IMR-90 (cell line): ENCODE data around the gene RPN2. TPM values are rescaled to one million over a fixed set of nuclear protein-coding genes. Genes with fewer than 3 reads are reported as not detected.
A peak's percentile ranks its signal among the peaks of the same experiment; 100 is the strongest.

Experiments
- ATAC-seq: fragments of 200-7000 bp; cut with Tn5 transposase; 2 replicates; pipeline ENCODE4 v1.9.1; 2020; ENCODE audit warnings: low read depth, mild to moderate bottlenecking, moderate library complexity
- BruUV-seq: library from RNA; stranded (reverse); fragments of 400-500 nt; replicated peaks from 2 replicates; lab custom pipeline; 2021; lab: Mats Ljungman, UMichigan
- CTCF ChIA-PET: fragments of 300-600 bp; formaldehyde crosslinking; extraction: SDS; loops from one replicate; lab custom pipeline; 2021; ENCODE audit warnings: antibody characterized with exemption; lab: Yijun Ruan, JAX
- POLR2A ChIA-PET: fragments of 300-600 bp; sonication (Branson Sonifier 250); formaldehyde crosslinking; loops from one replicate; lab custom pipeline; 2022; ENCODE audit warnings: antibody characterized with exemption; ENCODE audit not compliant: unreplicated experiment; lab: Charles Lee
- DNase-seq: peaks from one replicate; pipeline ENCODE4 v3.0.0; 2013
- H2AFZ ChIP-seq: replicated peaks from 2 replicates; pipeline ENCODE3; 2013; ENCODE audit warnings: low read length, mild to moderate bottlenecking; ENCODE audit not compliant: poor library complexity
- H2AK5ac ChIP-seq: 2 replicates; pipeline ENCODE4 v1.6.1; 2013; ENCODE audit warnings: low read depth, low read length, inconsistent platforms
- H2AK9ac ChIP-seq: replicated peaks from 2 replicates; pipeline ENCODE3; 2013; ENCODE audit warnings: mild to moderate bottlenecking, low read depth, low read length, moderate library complexity; ENCODE audit not compliant: poor library complexity
- H2BK120ac ChIP-seq: 2 replicates; pipeline ENCODE4 v1.6.1; 2013; ENCODE audit warnings: low read depth, low read length, inconsistent platforms
- H2BK15ac ChIP-seq: 3 replicates; pipeline ENCODE4 v1.6.1; 2013; ENCODE audit warnings: low read depth, low read length, inconsistent platforms
- H2BK20ac ChIP-seq: 2 replicates; pipeline ENCODE4 v1.6.1; 2013; ENCODE audit warnings: low read depth, mild to moderate bottlenecking, inconsistent platforms, low read length, moderate library complexity
- H2BK5ac ChIP-seq: 2 replicates; pipeline ENCODE4 v1.6.1; 2013; ENCODE audit warnings: mild to moderate bottlenecking, low read depth, low read length, inconsistent platforms; ENCODE audit not compliant: poor library complexity, severe bottlenecking
- H3K14ac ChIP-seq: replicated peaks from 2 replicates; pipeline ENCODE4 v1.6.1; 2013; ENCODE audit warnings: low read depth, low read length, inconsistent platforms
- H3K18ac ChIP-seq: 2 replicates; pipeline ENCODE4 v1.6.1; 2013; ENCODE audit warnings: low read depth, low read length, control low read depth
- H3K23ac ChIP-seq: 2 replicates; pipeline ENCODE4 v1.6.1; 2013; ENCODE audit warnings: low read depth, low read length, inconsistent platforms
- H3K27ac ChIP-seq: 2 replicates; pipeline ENCODE4 v1.5.1; 2013; ENCODE audit warnings: mild to moderate bottlenecking, control low read depth, low read length; ENCODE audit not compliant: insufficient read depth
- H3K27me3 ChIP-seq: 2 replicates; pipeline ENCODE4 v1.6.1; 2013; ENCODE audit warnings: low read length; ENCODE audit not compliant: control insufficient read depth, insufficient read depth
- H3K36me3 ChIP-seq: 2 replicates; pipeline ENCODE4 v1.6.1; 2013; ENCODE audit warnings: low read length, mixed read lengths; ENCODE audit not compliant: control insufficient read depth, insufficient read depth
- H3K4ac ChIP-seq: 2 replicates; pipeline ENCODE4 v1.6.1; 2013; ENCODE audit warnings: low read depth, low read length, inconsistent platforms
- H3K4me1 ChIP-seq: 2 replicates; pipeline ENCODE4 v1.6.1; 2013; ENCODE audit warnings: low read length, mixed read lengths; ENCODE audit not compliant: control insufficient read depth, insufficient read depth
- H3K4me2 ChIP-seq: 2 replicates; pipeline ENCODE4 v1.6.1; 2013; ENCODE audit warnings: low read depth, mild to moderate bottlenecking, control low read depth, low read length, moderate library complexity
- H3K4me3 ChIP-seq: 2 replicates; pipeline ENCODE4 v1.5.1; 2013; ENCODE audit warnings: low read depth, mild to moderate bottlenecking, control low read depth, low read length, moderate library complexity; ENCODE audit not compliant: insufficient read depth
- H3K56ac ChIP-seq: 2 replicates; pipeline ENCODE4 v1.6.1; 2013; ENCODE audit warnings: low read length, inconsistent platforms; ENCODE audit not compliant: insufficient read depth; ENCODE audit errors: extremely low read depth
- H3K79me1 ChIP-seq, 2 experiments: 2 replicates each; pipeline ENCODE4 v1.6.1; 2013; ENCODE audit warnings: low read length in 2 of 2, inconsistent platforms in 1 of 2, low read depth in 1 of 2
- H3K9ac ChIP-seq: 2 replicates; pipeline ENCODE4 v1.6.1; 2013; ENCODE audit warnings: low read depth, low read length, control low read depth
- H3K9me1 ChIP-seq: 2 replicates; pipeline ENCODE4 v1.6.1; 2013; ENCODE audit warnings: low read length, inconsistent platforms; ENCODE audit not compliant: insufficient read depth
- H3K9me3 ChIP-seq: 2 replicates; pipeline ENCODE4 v1.6.1; 2013; ENCODE audit warnings: low read length; ENCODE audit not compliant: control insufficient read depth, insufficient read depth
- H4K20me1 ChIP-seq: 2 replicates; pipeline ENCODE4 v1.6.1; 2013; ENCODE audit warnings: low read length, inconsistent platforms; ENCODE audit not compliant: insufficient read depth
- H4K5ac ChIP-seq: 2 replicates; pipeline ENCODE4 v1.6.1; 2013; ENCODE audit warnings: mild to moderate bottlenecking, low read depth, low read length, control low read depth
- H4K8ac ChIP-seq, 2 experiments: 2 replicates each; pipeline ENCODE4 v1.6.1; 2013; ENCODE audit warnings: low read depth in 2 of 2, low read length in 2 of 2, control low read depth in 1 of 2, inconsistent platforms in 1 of 2
- H4K91ac ChIP-seq: 2 replicates; pipeline ENCODE4 v1.6.1; 2013; ENCODE audit warnings: low read depth, low read length, inconsistent platforms; ENCODE audit not compliant: insufficient read depth
- BHLHE40 ChIP-seq: fragments of 150-350 bp; IDR thresholded peaks from 2 replicates; pipeline ENCODE4 v1.6.1; 2016; ENCODE audit warnings: mild to moderate bottlenecking, low read depth, low read length
- CHD1 ChIP-seq: IDR thresholded peaks from 2 replicates; pipeline ENCODE4 v1.6.1; 2012; ENCODE audit warnings: low read depth, low read length, improper control_type of control experiment
- FOS ChIP-seq: fragments of 150-350 bp; IDR thresholded peaks from 2 replicates; pipeline ENCODE4 v1.6.1; 2016; ENCODE audit warnings: low read depth, low read length
- MAFK ChIP-seq: IDR thresholded peaks from 2 replicates; pipeline ENCODE4 v1.6.1; 2012; ENCODE audit warnings: low read depth, low read length, improper control_type of control experiment
- MXI1 ChIP-seq: IDR thresholded peaks from 2 replicates; pipeline ENCODE4 v1.6.1; 2012; ENCODE audit warnings: low read depth, mild to moderate bottlenecking, low read length, moderate library complexity, borderline replicate concordance
- RFX5 ChIP-seq: IDR thresholded peaks from 2 replicates; pipeline ENCODE4 v1.8.0; 2012; ENCODE audit warnings: low read depth, mild to moderate bottlenecking, low read length, moderate library complexity
- USF2 ChIP-seq: fragments of 150-350 bp; IDR thresholded peaks from 2 replicates; pipeline ENCODE4 v1.6.1; 2017; ENCODE audit warnings: mild to moderate bottlenecking, antibody characterized with exemption, low read length, low read depth
- WGBS, 2 experiments: methylation state at CpG; one replicate each; pipeline versions ENCODE4 v1.1.5 to v1.1.7; 2013; ENCODE audit warnings: missing lambda C conversion rate in 2 of 2; ENCODE audit not compliant: insufficient read length in 1 of 2; ENCODE audit errors: extremely low coverage in 2 of 2; 5-methylcytosine and 5-hydroxymethylcytosine counted together
- dilution Hi-C: fragments of 300-500 bp; cut with HindIII; formaldehyde crosslinking; loops from one replicate; pipeline ENCODE4 v1.14.3; 2018; ENCODE audit warnings: low sequenced_read_pairs; ENCODE audit not compliant: unreplicated experiment
- in situ Hi-C: fragments of 300-500 bp; cut with MboI; formaldehyde crosslinking; loops from 3 replicates; pipeline ENCODE4 v1.14.3; 2019; ENCODE audit warnings: low sequenced_read_pairs, inconsistent platforms, mixed read lengths
- intact Hi-C: fragments of 100-400 bp; cut with micrococcal nuclease; formaldehyde crosslinking; loops from 2 replicates; pipeline ENCODE4 v1.10.0; 2022
- polyA plus RNA-seq, 3 experiments: library from polyadenylated mRNA; depleted of rRNA; stranded (reverse); fragments of >200 nt; gene quantifications; 2 replicates each; pipeline ENCODE4 v1.2.3, GENCODE V29; 2012; ENCODE audit warnings: low replicate concordance in 1 of 3
- total RNA-seq: library from RNA; depleted of rRNA; stranded (reverse); fragments of >200 nt; gene quantifications from 2 replicates; pipeline ENCODE4 v1.2.3, GENCODE V29; 2012
- TF ChIP-seq, protein P1 (sequence below): fragments of 150-350 bp; IDR thresholded peaks from 2 replicates; pipeline ENCODE4 v1.6.1; 2016; ENCODE audit warnings: low read depth, mild to moderate bottlenecking, low read length, moderate library complexity, borderline replicate concordance
- TF ChIP-seq, protein P2 (sequence below): conservative IDR thresholded peaks from 2 replicates; pipeline ENCODE4 v1.5.1; 2012; ENCODE audit warnings: mild to moderate bottlenecking, low read depth, low read length, improper control_type of control experiment

The RPN2 gene
- total and polyA plus RNA-seq, 2 of the 4 experiments (the other 2 are of a cell fraction) = 305 to 481 TPM

- Histone ChIP-seq H4K91ac (no peak overlapping the region), H4K5ac (no peak overlapping the region), H3K9me3 (no peaks in the 10 kb centered on the region), H3K9me1 (no peaks in the 10 kb centered on the region), H2AK9ac (no peak overlapping the region), H4K20me1 (no peaks in the 10 kb centered on the region), H3K18ac (no peak overlapping the region), H2AK5ac (no peak overlapping the region), H3K9ac (no peak overlapping the region), H3K27me3 (peaks cover 57% of the 10 kb centered on the region), H3K14ac (no peak overlapping the region), H3K23ac (no peak overlapping the region), H2BK15ac (no peak overlapping the region), H2BK5ac (no peak overlapping the region), H4K8ac (no peak overlapping the region), H3K4me3 (no peak overlapping the region), H3K4me2 (no peak overlapping the region), H3K27ac (no peak overlapping the region), H3K4ac (no peak overlapping the region), H2AFZ (peak overlapping the region; percentile 51), H2BK120ac (no peak overlapping the region), H3K56ac (no peak overlapping the region), H3K79me1 (no peaks in the 10 kb centered on the region), H3K36me3 (no peaks in the 10 kb centered on the region), H3K4me1 (no peaks in the 10 kb centered on the region), H2BK20ac (no peak overlapping the region)
- intact Hi-C loops (no loop called here), dilution Hi-C loops (no loop called here), in situ Hi-C loops (loop anchor here (25.0 kb wide), 1 partner anchor 1127 kb away; no protein-coding TSS in a partner anchor)
- POLR2A ChIA-PET = no interaction called here
- WGBS, 2 experiments = no CpG with 5 or more reads among the region's 3 CpGs
- TF ChIP-seq BHLHE40 (no peak), MXI1 (no peak), RFX5 (no peak), FOS (no peak), MAFK (no peak), CHD1 (no peak), USF2 (no peak)
- TF ChIP-seq, protein P1, sequence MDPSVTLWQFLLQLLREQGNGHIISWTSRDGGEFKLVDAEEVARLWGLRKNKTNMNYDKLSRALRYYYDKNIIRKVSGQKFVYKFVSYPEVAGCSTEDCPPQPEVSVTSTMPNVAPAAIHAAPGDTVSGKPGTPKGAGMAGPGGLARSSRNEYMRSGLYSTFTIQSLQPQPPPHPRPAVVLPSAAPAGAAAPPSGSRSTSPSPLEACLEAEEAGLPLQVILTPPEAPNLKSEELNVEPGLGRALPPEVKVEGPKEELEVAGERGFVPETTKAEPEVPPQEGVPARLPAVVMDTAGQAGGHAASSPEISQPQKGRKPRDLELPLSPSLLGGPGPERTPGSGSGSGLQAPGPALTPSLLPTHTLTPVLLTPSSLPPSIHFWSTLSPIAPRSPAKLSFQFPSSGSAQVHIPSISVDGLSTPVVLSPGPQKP = no peak
- TF ChIP-seq, protein P2, sequence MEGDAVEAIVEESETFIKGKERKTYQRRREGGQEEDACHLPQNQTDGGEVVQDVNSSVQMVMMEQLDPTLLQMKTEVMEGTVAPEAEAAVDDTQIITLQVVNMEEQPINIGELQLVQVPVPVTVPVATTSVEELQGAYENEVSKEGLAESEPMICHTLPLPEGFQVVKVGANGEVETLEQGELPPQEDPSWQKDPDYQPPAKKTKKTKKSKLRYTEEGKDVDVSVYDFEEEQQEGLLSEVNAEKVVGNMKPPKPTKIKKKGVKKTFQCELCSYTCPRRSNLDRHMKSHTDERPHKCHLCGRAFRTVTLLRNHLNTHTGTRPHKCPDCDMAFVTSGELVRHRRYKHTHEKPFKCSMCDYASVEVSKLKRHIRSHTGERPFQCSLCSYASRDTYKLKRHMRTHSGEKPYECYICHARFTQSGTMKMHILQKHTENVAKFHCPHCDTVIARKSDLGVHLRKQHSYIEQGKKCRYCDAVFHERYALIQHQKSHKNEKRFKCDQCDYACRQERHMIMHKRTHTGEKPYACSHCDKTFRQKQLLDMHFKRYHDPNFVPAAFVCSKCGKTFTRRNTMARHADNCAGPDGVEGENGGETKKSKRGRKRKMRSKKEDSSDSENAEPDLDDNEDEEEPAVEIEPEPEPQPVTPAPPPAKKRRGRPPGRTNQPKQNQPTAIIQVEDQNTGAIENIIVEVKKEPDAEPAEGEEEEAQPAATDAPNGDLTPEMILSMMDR = no peak
- DNase-seq = no peak
- CTCF ChIA-PET = no interaction called here
- no TSS peak for BruUV-seq
- no peak for ATAC-seq
Measured at GRCh38 chr20:37259865-37260264, 80.7 kb downstream of the RPN2 start.
